HG03442 (cell line): Measurements from ENCODE around the gene PLA2G4B.
"Not testable (repeated sequence)": the region's sequence is repeated elsewhere in the genome, so short reads cannot be mapped to it uniquely, and the experiment has no call there.

Experiments used
- ATAC-seq: cut with Tn5 transposase; IDR thresholded peaks from one replicate; pipeline ENCODE4 v1.9.1; 2021; ENCODE audit warnings: mild to moderate bottlenecking, moderate library complexity; ENCODE audit not compliant: unreplicated experiment

The PLA2G4B gene

DNA sequence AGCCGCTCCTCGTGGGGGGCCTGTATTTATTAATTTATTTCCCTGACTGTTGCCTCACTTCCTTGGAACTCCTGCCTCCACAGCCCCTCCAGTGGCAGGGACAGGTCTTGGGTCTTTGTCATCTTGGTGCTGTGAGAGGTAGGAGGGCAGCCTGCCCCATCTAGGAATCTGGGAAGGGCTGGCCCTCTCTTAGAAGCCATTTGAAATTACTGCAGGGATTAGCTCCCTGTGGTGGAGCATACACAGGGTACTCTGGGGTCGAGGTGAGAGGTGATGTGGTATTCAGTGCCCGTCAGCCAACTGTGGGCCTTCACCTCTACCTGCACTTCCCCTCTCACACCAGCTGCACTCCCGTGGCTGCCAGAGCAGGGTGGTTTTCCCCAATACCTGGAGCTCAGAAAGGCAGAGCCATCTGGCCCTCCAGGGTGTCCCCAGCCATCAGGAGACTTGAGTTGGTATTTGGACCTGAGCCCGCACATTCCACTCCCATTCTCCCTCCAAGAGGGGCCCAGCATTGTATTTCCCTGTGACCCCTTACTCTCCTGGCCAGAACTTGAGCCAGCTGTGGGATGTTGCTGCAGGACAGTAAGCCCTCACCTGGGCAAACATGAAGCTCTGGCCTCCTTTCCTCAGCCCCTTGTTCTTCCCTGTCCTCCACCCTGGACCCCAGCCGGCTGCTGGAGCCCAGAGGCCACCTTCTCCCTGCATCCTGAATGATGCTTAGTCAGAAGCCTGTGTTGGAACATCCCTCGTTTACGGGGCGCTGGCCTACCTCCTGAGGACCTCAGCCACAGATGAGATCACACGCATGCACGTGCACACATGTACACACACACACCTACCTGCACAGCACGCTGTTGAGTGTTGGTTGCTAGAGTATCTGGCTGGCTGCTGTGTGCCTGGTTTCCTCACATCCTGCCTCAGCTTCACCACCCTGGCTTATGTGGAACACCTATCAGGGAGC lies 12.8 kb upstream of the PLA2G4B start:
- ATAC-seq = no peak

DNA sequence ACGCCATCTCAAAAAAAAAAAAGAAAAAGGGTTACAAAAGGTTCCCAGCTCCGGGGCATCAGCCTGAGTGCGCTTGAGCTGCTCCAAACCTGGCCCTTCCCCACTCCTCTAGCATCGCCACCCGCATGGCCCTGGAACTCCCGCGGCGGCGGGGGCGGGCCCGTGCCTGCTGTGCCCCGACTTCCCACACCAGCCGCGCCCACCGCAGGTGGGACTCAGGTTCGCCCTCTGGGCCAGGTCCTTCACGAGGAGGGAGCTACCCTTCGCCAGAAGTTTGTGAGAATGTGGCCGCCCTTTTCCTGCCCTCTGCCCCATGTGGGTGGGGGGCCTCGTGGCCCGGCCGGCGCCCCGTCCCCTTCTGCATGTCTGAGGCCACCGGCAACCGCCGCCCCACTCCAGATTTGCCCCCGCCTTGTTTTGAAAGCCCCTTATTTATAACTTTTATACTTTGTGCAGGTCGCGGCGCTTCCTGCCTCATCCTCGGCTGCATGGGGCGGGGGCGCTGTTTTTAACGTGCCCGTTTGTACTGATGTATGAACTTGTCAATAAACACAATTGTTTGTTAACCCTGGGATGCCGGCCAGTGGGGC lies 11.3 kb upstream of the PLA2G4B start:
- ATAC-seq = no peak

- ATAC-seq = peak; percentile 59
Measured at GRCh38 chr15:41827880-41828806, 10.5 kb upstream of the PLA2G4B start, which contains the start of gene JMJD7. JMJD7 (plus strand) TSS chr15:41828092; CDS start chr15:41828125, 33 bp downstream.

- ATAC-seq = no peak
Measured at GRCh38 chr15:41828807-41829141, 9.9 kb upstream of the PLA2G4B start.

DNA sequence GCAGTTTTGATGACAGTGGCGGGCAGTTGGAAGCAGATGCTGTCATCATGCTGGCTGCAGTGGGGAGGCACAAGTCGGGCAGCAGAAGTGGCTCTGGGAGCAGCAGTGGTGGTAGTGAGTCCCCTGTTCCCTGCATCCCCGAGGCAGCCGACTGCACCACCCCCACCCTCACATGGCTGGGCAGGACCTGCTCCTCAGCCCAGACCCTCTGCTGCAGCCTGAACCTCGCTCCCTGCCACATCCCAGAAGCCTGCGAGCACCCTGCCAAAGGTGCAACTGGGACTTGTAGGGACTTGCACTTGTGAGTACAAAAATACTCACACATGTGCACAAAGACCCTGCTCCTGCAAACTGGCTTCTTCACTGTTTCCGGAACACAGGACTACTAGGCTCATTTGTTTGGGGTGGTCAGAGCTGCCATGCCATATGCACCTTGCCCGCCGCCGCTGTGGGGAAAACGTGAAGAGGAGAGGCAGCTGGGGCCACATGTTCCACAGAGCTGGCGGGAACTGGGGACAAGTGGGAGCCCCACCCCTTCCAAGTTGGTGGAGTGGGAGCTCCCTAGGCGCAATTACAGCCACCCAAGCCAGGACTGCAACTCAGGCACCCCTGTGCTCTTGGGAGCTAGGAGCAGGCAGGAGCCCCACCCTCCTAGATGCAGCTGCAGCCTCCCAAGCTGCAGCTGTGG lies 8.5 kb upstream of the PLA2G4B start:
- no peak for ATAC-seq

- ATAC-seq = not testable (repeated sequence)
Measured at GRCh38 chr15:41831291-41831690, 7.4 kb upstream of the PLA2G4B start.

DNA sequence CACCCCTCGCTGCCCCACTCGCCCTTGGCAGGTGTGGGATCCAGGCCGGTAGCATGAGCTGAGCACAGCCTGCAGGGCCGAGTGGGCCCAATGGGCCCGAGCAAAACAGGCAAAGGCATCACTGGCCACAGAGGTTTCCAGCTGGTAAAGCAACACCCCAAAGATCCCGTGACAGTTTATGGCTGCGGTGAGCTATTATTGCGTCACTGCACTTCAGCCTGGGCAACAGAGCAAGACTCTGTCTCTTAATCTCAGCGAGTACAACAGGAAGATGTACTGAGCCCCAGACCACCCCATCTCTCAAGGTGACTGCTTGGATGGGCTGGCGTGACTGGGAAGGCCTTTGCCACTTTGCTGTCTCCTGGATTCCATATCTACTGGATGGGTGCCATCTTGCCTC lies 6.4 kb upstream of the PLA2G4B start:
- no peak for ATAC-seq

GRCh38 chr15:41832875-41833274 lies 5.8 kb upstream of the PLA2G4B start:
- no peak for ATAC-seq

DNA sequence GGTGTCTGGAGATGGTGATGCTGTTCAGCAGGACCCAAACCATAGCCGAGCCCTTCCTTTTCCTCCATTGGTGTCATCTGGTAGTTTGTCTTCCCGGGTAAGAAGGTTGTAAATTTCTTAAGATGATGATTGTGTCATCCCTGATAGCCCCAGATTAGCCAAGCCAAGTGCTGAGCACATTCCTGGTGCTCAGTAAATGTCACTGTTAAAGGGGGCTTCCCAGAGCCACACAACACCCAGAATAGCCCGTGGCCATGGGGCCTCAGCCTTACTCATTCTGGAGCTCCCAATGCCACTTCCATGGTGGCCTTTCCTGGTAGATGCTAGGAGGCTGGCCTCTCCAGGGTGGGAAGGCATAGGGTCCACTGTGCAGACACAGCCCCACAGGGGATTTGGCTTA lies 4.6 kb upstream of the PLA2G4B start:
- ATAC-seq = no peak

GRCh38 chr15:41836073-41836472 lies 2.6 kb upstream of the PLA2G4B start:
- no peak for ATAC-seq

- ATAC-seq = no peak
Measured at GRCh38 chr15:41836713-41837454, 1.8 kb upstream of the PLA2G4B start.

DNA sequence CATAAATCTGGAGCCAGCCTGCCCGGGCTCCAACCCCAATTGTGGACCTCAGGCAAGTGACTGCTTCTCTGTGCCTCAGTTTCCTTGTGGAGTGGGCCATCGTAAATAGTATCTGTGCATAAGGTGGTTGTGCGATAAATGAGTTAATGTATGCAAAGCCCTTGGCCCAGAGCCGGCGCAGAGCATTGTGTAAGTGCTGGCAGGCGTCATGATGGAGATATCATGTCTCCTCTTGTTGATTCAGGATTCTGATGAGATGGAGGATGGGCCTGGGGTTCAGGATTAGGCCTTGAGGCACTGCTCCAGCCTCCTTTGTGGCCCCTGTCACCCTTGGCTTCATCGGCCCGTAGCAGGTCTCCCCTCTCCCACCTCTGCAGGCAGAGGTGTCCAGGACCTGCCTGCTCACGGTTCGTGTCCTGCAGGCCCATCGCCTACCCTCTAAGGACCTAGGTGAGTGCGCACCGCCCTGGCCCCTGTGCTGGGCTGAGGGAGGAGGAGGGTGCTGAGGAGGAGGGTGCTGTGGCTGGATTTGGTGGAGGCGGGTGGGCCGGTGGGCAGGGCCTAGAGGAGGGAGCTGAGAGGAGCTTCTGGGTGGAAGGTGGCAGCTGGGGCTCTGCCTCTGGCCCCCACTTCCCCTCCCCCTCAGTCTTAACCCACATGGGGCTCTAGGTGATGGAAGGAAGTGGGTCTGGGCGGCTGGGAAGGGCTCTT lies 1.3 kb downstream of the PLA2G4B start:
- no peak for ATAC-seq

DNA sequence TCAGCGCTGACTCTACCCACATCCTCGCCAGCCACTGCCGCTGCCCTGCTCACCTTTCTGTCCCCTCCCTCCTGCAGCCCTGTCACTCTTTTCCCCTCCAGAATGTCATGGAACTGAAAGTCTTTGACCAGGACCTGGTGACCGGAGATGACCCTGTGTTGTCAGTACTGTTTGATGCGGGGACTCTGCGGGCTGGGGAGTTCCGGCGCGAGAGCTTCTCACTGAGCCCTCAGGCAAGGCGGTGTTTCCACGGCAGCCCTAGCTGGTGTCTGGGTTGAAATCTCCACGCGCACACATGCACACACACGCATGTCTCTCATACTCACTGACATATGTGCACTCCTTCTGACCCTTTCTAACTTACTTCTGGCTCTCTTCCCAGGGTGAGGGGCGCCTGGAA lies 2.0 kb downstream of the PLA2G4B start:
- no peak for ATAC-seq

DNA sequence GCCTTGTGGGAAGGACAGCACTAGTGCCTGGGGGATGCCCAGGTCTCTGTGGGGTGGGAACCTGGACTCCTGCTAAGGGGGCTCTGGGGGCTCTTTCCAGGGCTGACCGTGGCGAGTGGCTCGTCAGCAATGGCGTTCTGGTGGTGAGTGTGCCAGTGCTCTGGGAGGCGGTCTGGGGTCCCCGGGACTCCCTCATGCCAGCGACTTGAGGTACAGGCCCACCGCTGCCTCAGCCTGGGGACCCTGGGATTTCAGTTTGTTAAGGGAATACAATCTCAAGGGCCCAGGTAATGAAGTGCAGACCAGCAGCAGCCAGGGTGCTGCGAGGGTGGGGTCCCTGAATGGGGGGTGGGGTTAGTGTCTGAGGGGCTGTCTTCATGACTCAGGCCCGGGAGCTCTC lies 2.5 kb downstream of the PLA2G4B start:
- no peak for ATAC-seq

DNA sequence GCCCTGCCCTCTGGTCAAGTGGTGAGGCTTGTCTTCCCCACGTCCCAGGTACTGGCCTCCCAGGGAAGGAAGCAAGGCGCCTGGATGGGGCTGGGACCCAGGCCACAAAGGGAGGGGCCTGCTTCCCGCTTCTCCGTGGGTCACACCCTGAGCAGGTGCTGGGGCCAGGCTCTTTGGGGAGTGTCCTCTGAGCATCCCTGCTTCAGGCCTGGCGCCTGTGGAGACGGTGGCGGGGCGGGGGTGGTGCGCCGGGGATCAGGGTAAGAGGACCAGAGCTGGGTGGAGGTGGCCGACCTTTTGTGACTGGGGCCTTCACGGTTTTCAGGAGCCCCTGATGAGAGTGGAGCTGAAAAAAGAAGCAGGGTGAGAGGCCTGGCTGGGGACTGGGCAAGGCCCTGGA lies 3.6 kb downstream of the PLA2G4B start:
- ATAC-seq = no peak

DNA sequence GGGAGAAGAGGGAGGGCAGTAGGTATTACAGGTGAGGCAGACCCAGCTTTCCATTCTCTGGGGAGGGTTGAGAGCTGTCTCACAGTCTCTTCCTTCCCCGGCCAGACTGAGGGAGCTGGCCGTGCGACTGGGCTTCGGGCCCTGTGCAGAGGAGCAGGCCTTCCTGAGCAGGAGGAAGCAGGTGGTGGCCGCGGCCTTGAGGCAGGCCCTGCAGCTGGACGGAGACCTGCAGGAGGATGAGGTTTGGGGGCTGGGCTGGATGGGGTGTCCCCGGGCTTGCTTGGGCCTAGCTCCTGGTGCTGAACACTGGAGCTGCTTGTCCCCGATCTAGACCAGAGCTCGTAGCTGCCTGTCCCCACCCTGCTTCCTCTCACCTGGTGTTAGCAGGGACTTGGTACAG lies 4.9 kb downstream of the PLA2G4B start:
- ATAC-seq = no peak

GRCh38 chr15:41844814-41845213 lies 6.2 kb downstream of the PLA2G4B start:
- no peak for ATAC-seq

DNA sequence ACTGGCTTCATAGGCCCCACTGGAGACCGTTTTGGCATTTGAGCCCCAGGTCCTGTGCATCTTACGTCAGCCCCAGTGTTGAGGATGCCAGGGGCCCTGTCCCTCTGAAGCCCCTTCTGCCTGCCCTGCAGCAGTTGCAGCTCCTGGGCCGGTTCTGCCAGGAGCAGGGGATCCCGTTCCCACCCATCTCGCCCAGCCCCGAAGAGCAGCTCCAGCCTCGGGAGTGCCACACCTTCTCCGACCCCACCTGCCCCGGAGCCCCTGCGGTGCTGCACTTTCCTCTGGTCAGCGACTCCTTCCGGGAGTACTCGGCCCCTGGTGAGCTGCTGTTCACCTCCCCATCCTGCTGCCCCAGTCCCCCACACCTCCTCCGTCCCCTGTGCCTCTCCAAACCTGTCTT lies 8.6 kb downstream of the PLA2G4B start:
- no peak for ATAC-seq

DNA sequence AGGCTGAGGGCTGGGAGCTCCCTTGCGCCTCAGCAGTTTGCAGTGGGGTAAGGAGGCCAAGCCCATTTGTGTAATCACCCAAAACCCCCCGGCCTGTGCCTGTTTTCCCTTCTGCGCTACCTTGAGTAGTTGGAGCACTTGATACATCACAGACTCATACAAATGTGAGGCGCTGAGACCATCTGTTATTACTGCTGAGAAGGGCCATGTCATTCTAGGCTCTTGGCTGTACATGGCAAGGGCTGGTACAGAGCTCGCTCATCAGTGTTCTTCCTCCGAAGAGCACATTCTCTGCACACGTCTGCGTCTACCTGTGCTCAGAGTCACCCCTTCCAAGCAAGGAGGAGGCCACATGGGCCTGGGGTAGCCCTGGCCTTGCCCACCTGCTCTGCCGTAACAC lies 9.3 kb downstream of the PLA2G4B start:
- no peak for ATAC-seq
